Karpas-422 (cell line): ENCODE results near the gene MIR17HG. TPM values are rescaled to one million over a fixed set of nuclear protein-coding genes. Genes with fewer than 3 reads are reported as not detected.

Experiments used
- DNase-seq: peaks from one replicate; pipeline ENCODE4 v3.0.0-alpha.2; 2015
- H2AFZ ChIP-seq: fragments of 200-600 bp; sonication (generic); 2 replicates; pipeline ENCODE4 v1.6.1; 2014; ENCODE audit warnings: antibody characterized with exemption, low read length, mixed read lengths
- H3K27ac ChIP-seq: fragments of 200-600 bp; sonication (generic); 2 replicates; pipeline ENCODE4 v1.5.1; 2014; ENCODE audit warnings: mild to moderate bottlenecking, low read length, moderate library complexity
- H3K27me3 ChIP-seq: fragments of 200-600 bp; sonication (generic); 2 replicates; pipeline ENCODE4 v1.6.1; 2014; ENCODE audit warnings: low read length, mixed read lengths
- H3K36me3 ChIP-seq: fragments of 200-600 bp; sonication (generic); 2 replicates; pipeline ENCODE4 v1.6.1; 2014; ENCODE audit warnings: low read length, mixed read lengths; ENCODE audit not compliant: insufficient read depth
- H3K4me1 ChIP-seq: fragments of 200-600 bp; sonication (generic); 2 replicates; pipeline ENCODE4 v1.6.1; 2014; ENCODE audit warnings: mild to moderate bottlenecking, low read length, mixed read lengths
- H3K4me2 ChIP-seq: fragments of 200-600 bp; sonication (generic); 2 replicates; pipeline ENCODE4 v1.6.1; 2014; ENCODE audit warnings: low read length, low read depth, mild to moderate bottlenecking; ENCODE audit not compliant: poor library complexity, severe bottlenecking
- H3K4me3 ChIP-seq: fragments of 200-600 bp; sonication (generic); 2 replicates; pipeline ENCODE4 v1.5.1; 2014; ENCODE audit warnings: mild to moderate bottlenecking, antibody characterized with exemption, low read length, mixed read lengths
- H3K79me2 ChIP-seq: fragments of 200-600 bp; sonication (generic); 2 replicates; pipeline ENCODE4 v1.6.1; 2014; ENCODE audit warnings: mild to moderate bottlenecking, low read length, mixed read lengths
- H3K9ac ChIP-seq: fragments of 200-600 bp; sonication (generic); 2 replicates; pipeline ENCODE4 v1.6.0; 2014; ENCODE audit warnings: low read length
- H3K9me2 ChIP-seq: fragments of 200-600 bp; sonication (generic), shearing (Covaris generic); replicated peaks from 2 replicates; pipeline ENCODE4 v1.6.0; 2014; ENCODE audit warnings: mild to moderate bottlenecking, low read length, moderate library complexity; ENCODE audit not compliant: insufficient read depth
- H3K9me3 ChIP-seq: fragments of 300-700, 200-600 bp; sonication (generic); 2 replicates; pipeline ENCODE4 v1.6.1; 2014; ENCODE audit warnings: low read length, mixed read lengths
- H4K20me1 ChIP-seq: fragments of 200-600 bp; sonication (generic); 2 replicates; pipeline ENCODE4 v1.6.1; 2014; ENCODE audit warnings: mild to moderate bottlenecking, antibody characterized with exemption, low read length, low read depth; ENCODE audit not compliant: insufficient read depth
- total RNA-seq: library from RNA; depleted of rRNA; stranded (reverse); fragments of >200 nt; shearing (Covaris generic); gene quantifications from 2 replicates; pipeline ENCODE4 v1.2.3, GENCODE V29; 2014; ENCODE audit warnings: low replicate concordance; rRNA removed

MIR17HG gene
- total RNA-seq: 3.8 and 23.4 TPM in 2 replicates

DNA sequence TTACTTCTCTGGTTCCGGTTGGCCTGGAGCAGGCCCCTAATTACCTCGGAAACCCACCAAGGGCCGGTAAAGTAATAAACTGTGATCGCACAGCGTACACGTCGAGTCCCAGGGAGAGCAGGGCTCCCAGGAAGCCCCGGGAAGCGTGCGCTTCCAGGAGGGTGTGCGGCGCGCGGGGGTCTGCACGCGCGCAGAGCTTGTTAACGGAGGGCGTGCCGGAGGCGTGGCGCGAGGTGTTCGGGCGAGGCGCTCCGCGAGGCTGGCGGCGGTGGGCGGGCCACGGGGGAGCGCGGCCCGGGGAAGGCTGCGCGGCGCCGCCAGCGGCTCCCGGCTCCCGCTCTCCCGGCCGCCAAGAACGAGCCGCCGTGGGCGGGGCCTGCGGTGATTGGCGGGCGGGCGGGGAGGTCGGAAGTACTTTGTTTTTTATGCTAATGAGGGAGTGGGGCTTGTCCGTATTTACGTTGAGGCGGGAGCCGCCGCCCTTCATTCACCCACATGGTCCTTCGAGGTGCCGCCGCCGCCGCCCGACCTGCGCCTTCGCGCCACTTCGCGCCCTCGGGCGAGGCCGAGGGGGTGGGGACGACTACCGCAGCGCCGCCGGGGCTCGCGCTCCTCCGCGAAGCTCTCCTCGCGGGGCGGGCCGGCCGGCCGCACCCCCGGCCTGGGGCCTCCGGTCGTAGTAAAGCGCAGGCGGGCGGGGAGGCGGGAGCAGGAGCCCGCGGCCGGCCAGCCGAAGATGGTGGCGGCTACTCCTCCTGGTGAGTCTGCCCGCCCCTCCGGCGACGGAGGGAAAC is at the start of gene MIR17HG:
MIR17HG (plus strand) TSS at position 486 of the 794 bp plus-strand sequence.
- Histone ChIP-seq H3K4me3 (peak within 1 kb of the TSS; percentile 95), H3K27ac (peak within 1 kb of the TSS; percentile 79), H3K9me3 (no peaks in the 10 kb centered on the region), H3K36me3 (peaks cover 35% of the 10 kb centered on the region), H3K27me3 (no peaks in the 10 kb centered on the region), H3K4me2 (peak within 1 kb of the TSS; percentile 86), H4K20me1 (peaks cover 34% of the 10 kb centered on the region), H3K79me2 (peaks cover 41% of the 10 kb centered on the region), H3K9ac (peak within 1 kb of the TSS; percentile 93), H2AFZ (peak within 1 kb of the TSS; percentile 72), H3K4me1 (peaks cover 44% of the 10 kb centered on the region), H3K9me2 (no peaks in the 10 kb centered on the region)
- DNase-seq: peak; percentile 96

GRCh38 chr13:91298060-91298459 is 49.4 kb upstream of the MIR17HG start:
- Histone ChIP-seq H3K4me2 (no peak overlapping the region), H3K36me3 (no peaks in the 10 kb centered on the region), H3K9me3 (no peaks in the 10 kb centered on the region), H3K9ac (no peak overlapping the region), H3K79me2 (no peaks in the 10 kb centered on the region), H3K27ac (no peak overlapping the region), H3K9me2 (no peaks in the 10 kb centered on the region), H2AFZ (no peak overlapping the region), H3K27me3 (no peaks in the 10 kb centered on the region), H3K4me3 (no peak overlapping the region), H4K20me1 (no peaks in the 10 kb centered on the region), H3K4me1 (no peaks in the 10 kb centered on the region)
- no peak for DNase-seq

DNA sequence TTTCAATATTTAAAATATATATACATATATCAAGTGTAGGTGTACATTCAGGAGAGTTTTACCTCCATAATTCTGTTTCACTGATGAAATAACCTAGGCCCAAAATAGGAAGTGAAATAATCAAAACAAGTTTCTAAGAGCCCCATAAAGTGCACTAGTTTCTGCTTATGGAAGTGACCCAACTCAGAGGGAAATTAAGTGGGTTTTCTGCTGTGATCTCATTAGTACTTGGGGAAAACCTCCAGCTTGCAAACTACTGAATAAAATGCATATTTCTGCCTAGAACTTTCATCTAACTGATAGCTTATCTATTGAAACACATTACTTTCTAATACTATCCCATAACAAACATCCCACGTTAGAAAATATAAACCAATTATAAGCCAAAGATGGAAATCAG is 45.4 kb upstream of the MIR17HG start:
- Histone ChIP-seq H3K9me2 (no peaks in the 10 kb centered on the region), H3K4me1 (no peaks in the 10 kb centered on the region)
- DNase-seq: no peak

DNA sequence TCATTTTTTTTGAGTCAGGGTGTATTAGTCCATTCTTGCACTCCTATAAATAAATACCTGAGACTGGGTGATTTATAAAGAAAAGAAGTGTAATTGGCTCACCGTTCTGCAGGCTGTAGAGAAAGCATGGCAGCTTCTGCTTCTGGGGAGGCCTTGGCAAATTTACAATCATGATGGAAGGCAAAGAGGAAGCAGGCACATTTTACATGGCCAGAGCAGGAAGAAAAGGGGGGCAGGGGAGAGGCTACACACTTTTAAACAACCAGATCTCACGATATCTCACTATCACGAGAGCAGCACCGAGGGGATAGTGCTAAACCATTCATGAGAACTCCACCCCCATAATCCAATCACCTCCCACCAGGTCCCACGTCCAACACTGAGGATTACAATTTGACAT is 44.5 kb upstream of the MIR17HG start:
- H3K79me2 ChIP-seq: no peaks in the 10 kb centered on the region
- no peak overlapping the region for H3K9ac ChIP-seq
- no peaks in the 10 kb centered on the region for H4K20me1 ChIP-seq
- no peak overlapping the region for H3K27ac ChIP-seq
- H3K4me1 ChIP-seq: no peaks in the 10 kb centered on the region
- H3K4me3 ChIP-seq: no peak overlapping the region
- DNase-seq: no peak
- no peaks in the 10 kb centered on the region for H3K27me3 ChIP-seq
- H2AFZ ChIP-seq: no peak overlapping the region
- no peaks in the 10 kb centered on the region for H3K36me3 ChIP-seq
- no peaks in the 10 kb centered on the region for H3K9me3 ChIP-seq
- no peaks in the 10 kb centered on the region for H3K9me2 ChIP-seq
- no peak overlapping the region for H3K4me2 ChIP-seq

More for the DNA sequence above, 45.4 kb upstream of the MIR17HG start:
- Histone ChIP-seq H3K4me2 (no peak overlapping the region), H3K27ac (no peak overlapping the region), H3K27me3 (no peaks in the 10 kb centered on the region), H2AFZ (no peak overlapping the region), H3K9ac (no peak overlapping the region), H3K4me3 (no peak overlapping the region), H3K79me2 (no peaks in the 10 kb centered on the region), H4K20me1 (no peaks in the 10 kb centered on the region), H3K36me3 (no peaks in the 10 kb centered on the region), H3K9me3 (no peaks in the 10 kb centered on the region)

DNA sequence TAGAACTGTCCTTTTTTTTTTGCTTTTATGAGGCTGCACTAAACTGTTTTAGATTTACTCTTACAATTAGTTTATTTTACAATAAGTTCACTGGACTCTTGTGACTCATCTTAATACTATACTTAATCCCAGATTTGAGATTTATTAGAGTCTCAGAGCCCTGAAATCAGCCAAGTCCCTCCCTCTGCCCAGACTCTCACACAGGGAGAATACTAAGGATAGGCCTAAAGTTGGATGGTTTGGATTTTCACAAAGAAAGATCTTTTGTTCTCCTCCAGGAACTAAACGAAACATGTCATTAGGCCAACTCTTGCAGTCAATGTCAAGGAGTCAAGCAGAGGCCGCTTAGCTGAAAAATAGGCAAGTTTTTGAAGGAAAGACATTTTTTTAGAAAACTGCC is 42.7 kb upstream of the MIR17HG start:
- no peaks in the 10 kb centered on the region for H3K79me2 ChIP-seq
- no peak overlapping the region for H3K4me2 ChIP-seq
- no peak overlapping the region for H2AFZ ChIP-seq
- no peak overlapping the region for H3K4me3 ChIP-seq
- H3K4me1 ChIP-seq: no peaks in the 10 kb centered on the region
- no peak overlapping the region for H3K27ac ChIP-seq
- H3K36me3 ChIP-seq: no peaks in the 10 kb centered on the region
- no peaks in the 10 kb centered on the region for H4K20me1 ChIP-seq
- no peaks in the 10 kb centered on the region for H3K27me3 ChIP-seq
- H3K9ac ChIP-seq: no peak overlapping the region
- H3K9me3 ChIP-seq: no peaks in the 10 kb centered on the region
- DNase-seq: no peak
- H3K9me2 ChIP-seq: no peaks in the 10 kb centered on the region

DNA sequence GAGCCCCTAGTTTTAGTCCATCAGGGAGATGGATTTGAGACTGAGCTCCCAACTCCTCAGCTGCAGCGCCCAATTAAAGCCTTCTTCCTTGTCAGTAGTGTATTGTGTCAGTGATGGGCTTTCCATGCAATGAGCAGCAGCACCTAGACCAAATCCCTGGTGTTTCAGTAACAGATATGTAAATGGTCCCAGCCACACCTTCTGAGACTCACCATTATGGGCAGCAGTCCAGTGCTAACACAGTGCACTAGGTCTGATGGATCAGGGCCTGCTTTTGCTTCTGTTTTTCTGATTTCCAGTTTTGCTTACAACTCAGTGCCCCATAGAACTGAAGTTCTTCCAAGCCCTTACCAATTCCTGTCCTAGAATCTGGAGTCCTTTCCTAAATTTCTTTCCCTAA is 41.8 kb upstream of the MIR17HG start:
- no peaks in the 10 kb centered on the region for H3K27me3 ChIP-seq
- no peak overlapping the region for H3K27ac ChIP-seq
- H3K9me3 ChIP-seq: no peaks in the 10 kb centered on the region
- H3K79me2 ChIP-seq: no peaks in the 10 kb centered on the region
- no peak overlapping the region for H2AFZ ChIP-seq
- H3K4me1 ChIP-seq: no peaks in the 10 kb centered on the region
- DNase-seq: no peak
- no peaks in the 10 kb centered on the region for H3K9me2 ChIP-seq
- no peaks in the 10 kb centered on the region for H4K20me1 ChIP-seq
- no peak overlapping the region for H3K9ac ChIP-seq
- H3K4me3 ChIP-seq: no peak overlapping the region
- no peak overlapping the region for H3K4me2 ChIP-seq
- no peaks in the 10 kb centered on the region for H3K36me3 ChIP-seq

DNA sequence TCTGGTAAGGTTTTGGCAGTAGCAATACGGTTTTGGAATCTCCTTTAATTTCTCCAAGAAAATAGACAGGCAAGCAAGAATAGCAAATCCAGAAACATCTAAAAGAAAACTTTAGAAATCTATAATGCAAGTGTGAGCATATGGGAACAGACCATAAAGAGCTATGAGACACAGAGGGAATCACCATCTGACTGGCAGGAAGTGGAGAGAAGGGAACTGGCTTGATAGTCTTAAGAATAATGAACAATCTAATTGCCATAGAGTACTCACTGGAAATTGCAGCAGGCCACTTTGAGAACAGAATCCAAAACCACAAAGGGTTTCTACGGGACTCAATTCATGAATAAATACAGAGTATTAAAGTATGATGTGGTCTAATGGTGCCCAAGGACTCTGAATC is 39.6 kb upstream of the MIR17HG start:
- no peaks in the 10 kb centered on the region for H3K36me3 ChIP-seq
- no peak overlapping the region for H3K4me3 ChIP-seq

GRCh38 chr13:91308299-91308698 is 39.2 kb upstream of the MIR17HG start:
- Histone ChIP-seq H3K4me2 (no peak overlapping the region), H3K4me3 (no peak overlapping the region), H3K27ac (no peak overlapping the region), H3K27me3 (no peaks in the 10 kb centered on the region), H3K9me2 (no peaks in the 10 kb centered on the region), H3K4me1 (no peaks in the 10 kb centered on the region; the same call in 1 of the 2 replicates), H2AFZ (no peak overlapping the region), H3K9ac (no peak overlapping the region), H3K9me3 (no peaks in the 10 kb centered on the region), H3K79me2 (no peaks in the 10 kb centered on the region), H3K36me3 (no peaks in the 10 kb centered on the region), H4K20me1 (no peaks in the 10 kb centered on the region)
- DNase-seq: peak; percentile 64

More for the DNA sequence above, 39.6 kb upstream of the MIR17HG start:
- Histone ChIP-seq H3K4me2 (no peak overlapping the region), H3K9me2 (no peaks in the 10 kb centered on the region), H3K27me3 (no peaks in the 10 kb centered on the region), H4K20me1 (no peaks in the 10 kb centered on the region), H2AFZ (no peak overlapping the region), H3K9ac (no peak overlapping the region), H3K79me2 (no peaks in the 10 kb centered on the region), H3K9me3 (no peaks in the 10 kb centered on the region), H3K27ac (no peak overlapping the region), H3K4me1 (no peaks in the 10 kb centered on the region; the same call in 1 of the 2 replicates)
- no peak for DNase-seq
